SHP77 treated with DMSO at 0.1 percent for 48 hours (cell line): ENCODE results near the gene PLCG1.
"Not testable (repeated sequence)": the region's sequence is repeated elsewhere in the genome, so short reads cannot be mapped to it uniquely, and the experiment has no call there.

Experiments used
- DNase-seq: peaks from one replicate; lab custom pipeline; 2025; lab: John Stamatoyannopoulos, UW

PLCG1 gene

DNA sequence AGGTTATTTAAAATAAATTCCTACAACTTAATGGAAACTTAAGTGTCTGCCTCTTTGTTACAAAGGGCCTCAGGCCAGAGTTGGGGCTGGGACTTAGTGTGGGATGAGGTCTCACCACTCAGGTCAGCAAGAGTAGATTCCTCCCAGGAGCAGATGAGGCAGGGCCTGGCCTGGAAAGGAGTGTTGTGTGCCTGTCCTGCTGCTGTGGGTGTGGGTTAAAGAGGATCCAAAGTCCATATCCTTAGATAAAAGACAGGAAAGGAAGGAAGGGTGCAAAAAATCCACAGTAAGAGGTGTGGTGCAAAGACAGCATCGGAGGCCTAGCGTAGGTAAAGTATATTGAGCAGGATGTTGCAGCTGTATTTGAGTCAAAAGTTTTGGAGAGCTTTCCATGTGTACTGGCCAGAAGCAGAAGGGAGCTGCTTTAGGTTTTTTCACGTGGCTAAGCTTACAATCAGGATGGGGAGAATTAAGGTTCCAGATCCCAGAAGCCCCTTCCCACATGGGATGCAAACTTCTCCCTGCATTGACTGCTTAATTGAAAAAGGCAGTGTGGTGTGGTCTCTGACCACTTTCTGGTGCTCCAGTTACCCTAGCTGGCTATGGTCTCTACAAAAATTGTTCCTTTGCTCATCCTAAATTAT lies 12.8 kb upstream of the PLCG1 start:
- DNase-seq, result no peak

- DNase-seq, result no peak
Observed at GRCh38 chr20:41125530-41126457, 11.5 kb upstream of the PLCG1 start.

DNA sequence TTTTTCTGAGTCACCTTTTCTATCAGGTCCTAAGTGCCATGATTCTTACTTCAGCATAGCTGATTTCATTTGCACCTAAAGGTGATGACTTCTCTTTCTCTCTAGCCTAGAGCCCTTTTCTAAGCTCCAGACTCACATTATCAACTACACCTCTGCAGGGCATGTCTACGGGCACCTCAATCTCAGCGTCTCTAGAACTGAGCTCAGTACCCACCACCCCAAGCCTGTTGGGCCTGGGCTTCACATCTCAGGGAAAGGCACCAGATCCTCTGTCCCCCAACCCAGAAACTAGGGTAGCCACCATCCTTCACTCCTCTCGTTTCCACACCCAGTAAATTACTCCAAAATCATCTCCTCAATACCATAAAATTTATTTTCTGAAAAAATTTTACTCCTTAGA lies 10.6 kb upstream of the PLCG1 start:
- DNase-seq, result no peak

- DNase-seq, result not testable (repeated sequence)
Observed at GRCh38 chr20:41128317-41128716, 9.0 kb upstream of the PLCG1 start.

GRCh38 chr20:41131594-41132387 lies 5.6 kb upstream of the PLCG1 start:
- DNase-seq, result no peak

- not testable (repeated sequence) for DNase-seq
Observed at GRCh38 chr20:41132388-41132775, 5.0 kb upstream of the PLCG1 start.

DNA sequence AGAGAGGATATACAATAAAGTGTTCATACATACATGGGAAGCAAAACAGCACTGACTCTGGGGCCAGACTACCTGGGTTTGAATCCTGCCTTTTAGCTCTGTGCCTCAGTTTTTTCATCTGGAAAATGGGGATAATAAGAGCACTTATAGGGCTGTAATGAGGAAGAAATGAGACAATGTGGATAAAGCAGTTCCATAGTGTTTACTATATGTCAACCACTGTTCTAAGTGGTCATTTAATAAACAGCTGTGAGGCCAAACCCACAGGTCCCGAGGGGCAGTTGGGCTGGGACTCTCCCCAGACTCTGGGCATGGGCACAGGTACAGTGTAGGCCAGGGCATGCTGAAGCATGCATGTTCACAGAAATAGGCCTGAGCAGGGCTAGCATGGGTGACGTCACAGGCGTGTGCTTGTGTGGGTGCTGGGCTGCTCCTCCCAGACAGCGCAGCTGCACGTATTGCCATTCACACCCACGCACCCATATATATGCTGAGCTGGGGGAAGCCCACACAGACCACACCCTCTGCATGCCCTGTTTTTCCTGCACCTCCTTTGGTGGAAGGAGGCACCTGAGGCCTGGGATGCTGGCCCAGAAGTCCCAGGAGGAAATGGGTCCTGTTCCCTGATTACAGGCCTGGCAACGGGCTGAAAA lies 3.5 kb upstream of the PLCG1 start:
- peak; percentile 42 for DNase-seq

DNA sequence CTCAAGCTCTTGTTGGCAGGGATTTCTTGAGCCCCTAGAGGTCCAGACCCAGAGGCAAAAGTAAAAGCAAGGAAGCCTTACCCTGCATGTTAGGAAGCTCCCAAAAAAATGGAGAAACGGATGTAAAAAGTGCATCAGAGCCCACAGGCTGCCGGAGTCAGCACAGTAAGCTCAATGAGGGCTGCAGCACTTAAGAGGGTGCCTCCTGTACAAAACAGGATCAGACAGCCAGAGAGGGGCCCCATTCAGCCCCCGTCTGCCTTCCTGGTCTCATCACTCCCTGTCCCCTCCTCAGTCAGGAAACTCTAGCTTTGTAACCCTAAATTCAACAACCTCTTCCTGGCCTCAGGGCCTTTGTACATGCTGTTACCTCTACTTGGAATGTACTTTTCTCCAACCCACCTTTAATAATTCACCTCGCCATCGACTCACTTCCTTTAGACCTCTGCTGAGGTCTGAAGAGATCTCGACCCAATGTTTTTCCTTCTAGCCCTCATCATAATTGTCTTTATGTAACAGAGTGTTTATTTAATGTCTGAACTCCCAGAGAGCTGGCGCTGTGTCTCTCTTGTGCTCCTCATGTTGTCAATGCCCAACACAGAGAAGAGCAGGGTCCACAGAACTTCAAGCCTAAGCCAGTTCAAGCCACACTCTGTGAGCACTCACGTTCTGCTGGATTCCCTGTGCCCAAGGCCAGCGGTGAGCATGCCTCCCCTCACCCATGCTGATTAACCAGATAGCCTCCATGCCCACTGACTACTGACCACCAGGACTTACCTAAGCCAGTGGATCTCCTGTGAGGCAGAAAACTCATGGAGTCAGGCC lies 2.8 kb upstream of the PLCG1 start:
- no peak for DNase-seq

DNA sequence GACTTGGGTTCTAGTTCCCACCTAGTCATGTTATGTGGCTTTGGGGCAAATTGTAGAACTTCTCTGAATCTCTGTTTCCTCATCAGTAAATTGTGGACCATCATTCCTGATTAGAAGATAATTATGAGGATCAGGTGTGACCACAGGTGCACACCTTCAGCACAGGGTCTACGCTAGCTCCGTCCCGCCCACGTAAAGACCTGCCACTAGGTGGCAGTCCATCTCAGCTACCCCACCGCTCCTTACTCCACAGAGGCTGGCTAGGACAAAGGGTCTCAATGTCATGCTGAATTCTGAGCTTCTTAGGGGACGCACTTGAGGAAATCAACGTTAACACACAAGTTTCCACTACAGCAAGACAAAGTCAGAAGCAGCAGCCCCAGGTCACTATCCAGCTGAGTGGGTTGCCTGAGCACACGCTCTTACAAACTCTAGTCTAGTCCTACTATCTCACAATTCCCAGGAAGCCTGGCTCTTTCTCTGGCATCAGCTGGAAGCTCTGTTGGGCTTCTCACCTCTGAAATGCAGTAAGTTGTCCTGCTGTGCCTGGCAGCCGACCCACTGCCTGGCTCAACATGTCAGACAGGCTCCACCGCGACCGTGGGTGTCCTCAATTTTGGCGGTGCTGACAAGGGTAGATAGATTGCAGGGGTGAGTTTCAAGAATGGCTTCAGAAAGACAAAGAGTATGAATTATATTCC lies 2.0 kb upstream of the PLCG1 start:
- DNase-seq, result no peak

DNA sequence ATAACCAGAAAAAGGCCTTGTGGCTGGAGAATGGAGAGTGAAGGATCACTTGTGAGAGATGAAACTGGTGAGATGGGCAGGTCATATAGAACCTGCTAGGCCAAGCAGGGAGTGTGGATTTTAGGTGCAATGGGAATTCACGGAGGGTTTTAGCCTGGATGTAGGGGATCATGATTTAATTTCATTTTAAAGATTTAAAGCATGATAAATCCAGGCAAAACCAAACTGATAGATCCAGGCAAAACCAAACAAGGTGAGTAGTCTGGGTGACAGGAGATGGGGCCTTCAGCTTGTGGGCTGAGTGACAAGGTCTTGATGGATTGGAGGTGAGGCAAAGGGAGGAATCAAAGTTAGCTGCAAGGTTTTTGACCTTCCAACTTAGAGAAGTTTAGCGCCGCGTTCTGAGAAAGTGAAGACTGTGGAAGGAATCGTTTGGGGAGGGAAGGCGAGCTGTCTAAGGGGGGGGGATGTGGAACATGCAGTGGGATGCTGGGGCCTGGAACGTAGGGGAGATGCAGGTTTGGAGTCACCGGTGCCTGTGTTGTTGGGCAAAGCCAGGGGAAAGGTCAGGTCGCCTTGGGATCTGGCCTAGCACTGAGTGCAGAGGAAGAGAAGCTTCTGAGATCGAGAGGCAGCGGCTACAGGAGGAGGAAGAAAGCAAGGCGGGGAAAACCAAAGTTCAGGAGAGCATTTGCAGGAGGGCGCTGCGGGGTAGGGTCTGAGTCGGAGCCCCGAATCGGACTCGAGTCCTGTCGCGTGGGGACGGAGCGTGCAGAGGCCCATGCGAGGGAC lies 1.3 kb upstream of the PLCG1 start:
- DNase-seq, result no peak

- no peak for DNase-seq
Observed at GRCh38 chr20:41137614-41138474, 501 bp downstream of the PLCG1 start.

GRCh38 chr20:41138475-41139226 lies 1.3 kb downstream of the PLCG1 start:
- no peak for DNase-seq

DNA sequence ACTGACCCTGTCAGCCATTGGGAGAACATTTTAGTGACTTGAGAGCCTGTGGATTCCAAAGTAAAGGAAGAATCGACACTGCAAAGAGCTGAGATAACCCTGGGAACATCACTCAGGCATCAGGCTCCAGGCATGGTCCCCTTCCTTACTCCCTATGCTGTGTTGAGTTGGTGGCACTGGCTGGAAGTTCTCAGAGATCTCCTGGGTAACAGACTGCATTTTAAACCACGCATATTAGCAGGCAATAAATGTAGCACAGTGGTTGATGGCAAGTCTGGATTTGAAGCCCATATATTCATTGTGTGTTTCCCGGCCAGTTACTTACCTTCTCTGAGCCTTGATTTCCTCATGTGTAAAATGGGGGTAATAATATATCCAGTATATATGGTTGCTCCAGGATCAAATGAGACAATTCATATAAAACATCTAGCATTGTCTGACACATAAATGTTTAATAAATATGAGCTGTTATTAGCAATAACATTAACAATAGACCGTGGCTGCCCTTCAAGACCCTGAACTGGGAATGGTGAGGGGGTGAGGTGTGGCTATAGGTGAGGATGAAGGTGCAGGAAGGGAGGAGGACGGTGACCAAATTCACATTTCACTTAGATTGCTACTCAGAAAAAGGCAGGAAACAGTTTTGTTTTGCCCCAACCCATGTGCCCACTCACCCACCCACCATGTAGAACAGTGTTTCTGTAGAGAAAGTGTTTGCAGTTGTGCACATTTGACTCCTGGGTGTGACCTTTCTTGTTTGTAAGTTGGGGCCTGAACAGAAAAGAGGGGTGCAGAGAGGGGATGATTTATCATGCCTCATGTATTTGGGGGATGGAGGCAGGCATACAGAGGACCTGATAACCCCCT lies 2.1 kb downstream of the PLCG1 start:
- no peak for DNase-seq

DNA sequence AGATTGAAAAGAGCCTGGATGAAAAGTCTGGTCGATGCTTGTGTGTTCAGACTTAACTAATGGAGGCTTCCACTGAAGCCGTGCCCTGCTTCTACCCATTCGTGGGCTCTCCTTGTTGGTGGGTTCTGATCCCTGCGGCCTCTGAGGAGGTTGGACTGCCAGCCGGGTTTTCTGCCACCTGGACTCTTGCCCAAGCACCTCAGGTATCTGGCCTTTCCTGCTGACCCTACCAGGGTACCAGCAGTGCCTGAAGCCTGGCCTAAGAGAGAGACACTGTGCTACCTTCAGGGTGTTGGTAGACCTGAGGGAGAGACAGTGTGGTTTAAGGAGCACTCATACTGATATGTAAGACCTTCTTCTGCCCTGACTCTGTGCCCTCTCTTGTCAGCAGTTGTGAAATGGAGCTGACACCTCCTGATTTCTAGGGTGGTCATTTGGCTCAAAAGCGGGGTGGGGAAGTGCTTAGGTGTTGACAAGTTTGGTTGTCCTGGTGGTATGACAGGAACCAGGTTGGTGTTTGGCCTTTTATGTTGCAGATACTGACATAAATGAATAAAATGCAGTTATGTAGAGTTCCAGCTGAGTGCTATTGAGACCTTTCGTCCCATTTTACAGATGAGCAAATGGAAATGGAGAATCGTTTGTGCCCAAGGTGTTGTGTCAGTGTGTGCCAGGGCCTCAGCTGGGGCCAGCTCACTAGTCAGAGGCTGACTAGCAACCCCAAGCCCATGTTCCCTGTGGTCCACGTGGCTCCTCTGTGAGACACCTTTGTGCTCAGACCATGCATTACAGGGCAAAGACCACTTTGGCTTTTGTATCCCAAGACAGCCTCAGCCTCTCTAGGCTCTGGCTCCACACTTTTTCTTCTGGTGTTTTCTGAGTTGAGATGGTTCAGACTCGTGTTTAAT lies 3.1 kb downstream of the PLCG1 start:
- no peak for DNase-seq

- no peak for DNase-seq
Observed at GRCh38 chr20:41141153-41141815, 3.9 kb downstream of the PLCG1 start.
